AG10803 (cell line): ENCODE results near the gene ARPC3.
"Not testable (repeated sequence)": the region's sequence is repeated elsewhere in the genome, so short reads cannot be mapped to it uniquely, and the experiment has no call there.

Experiments used
- DNase-seq: peaks from one replicate; pipeline ENCODE4 v3.0.0; 2010; ENCODE audit warnings: low read depth
- H3K4me3 ChIP-seq: 2 replicates; pipeline ENCODE4 v1.5.1; 2011; ENCODE audit warnings: mild to moderate bottlenecking, low read length, control low read depth
- TF ChIP-seq, protein P1 (sequence below): conservative IDR thresholded peaks from 2 replicates; pipeline ENCODE4 v1.5.1; 2011; ENCODE audit warnings: mild to moderate bottlenecking, low read length, control low read depth, inconsistent platforms

ARPC3 gene

DNA sequence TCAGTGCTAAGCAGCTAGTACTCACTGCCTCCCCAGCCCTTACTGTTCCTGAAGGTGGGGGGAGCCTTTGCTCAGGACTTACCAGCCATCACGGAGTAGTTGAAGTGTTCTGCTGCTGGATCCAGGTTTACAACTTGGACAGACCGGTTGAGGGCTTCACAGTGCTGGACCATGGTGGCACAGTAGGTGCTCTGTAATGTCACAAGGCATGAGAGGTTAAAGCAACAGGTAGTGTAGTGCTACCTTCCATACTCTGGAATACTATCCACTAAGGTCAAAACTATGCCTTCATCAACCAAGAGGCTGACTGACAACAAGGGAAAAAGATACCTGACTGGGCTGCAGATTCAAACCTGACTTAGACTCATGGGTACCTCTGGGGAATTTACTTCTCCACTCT is 14.9 kb upstream of the ARPC3 start:
- H3K4me3 ChIP-seq, result no peak overlapping the region
- TF ChIP-seq, protein P1, sequence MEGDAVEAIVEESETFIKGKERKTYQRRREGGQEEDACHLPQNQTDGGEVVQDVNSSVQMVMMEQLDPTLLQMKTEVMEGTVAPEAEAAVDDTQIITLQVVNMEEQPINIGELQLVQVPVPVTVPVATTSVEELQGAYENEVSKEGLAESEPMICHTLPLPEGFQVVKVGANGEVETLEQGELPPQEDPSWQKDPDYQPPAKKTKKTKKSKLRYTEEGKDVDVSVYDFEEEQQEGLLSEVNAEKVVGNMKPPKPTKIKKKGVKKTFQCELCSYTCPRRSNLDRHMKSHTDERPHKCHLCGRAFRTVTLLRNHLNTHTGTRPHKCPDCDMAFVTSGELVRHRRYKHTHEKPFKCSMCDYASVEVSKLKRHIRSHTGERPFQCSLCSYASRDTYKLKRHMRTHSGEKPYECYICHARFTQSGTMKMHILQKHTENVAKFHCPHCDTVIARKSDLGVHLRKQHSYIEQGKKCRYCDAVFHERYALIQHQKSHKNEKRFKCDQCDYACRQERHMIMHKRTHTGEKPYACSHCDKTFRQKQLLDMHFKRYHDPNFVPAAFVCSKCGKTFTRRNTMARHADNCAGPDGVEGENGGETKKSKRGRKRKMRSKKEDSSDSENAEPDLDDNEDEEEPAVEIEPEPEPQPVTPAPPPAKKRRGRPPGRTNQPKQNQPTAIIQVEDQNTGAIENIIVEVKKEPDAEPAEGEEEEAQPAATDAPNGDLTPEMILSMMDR, result no peak
- DNase-seq, result no peak

- H3K4me3 ChIP-seq, DNase-seq: not testable (repeated sequence)
Measured at GRCh38 chr12:110461189-110461588, 11.1 kb upstream of the ARPC3 start.

DNA sequence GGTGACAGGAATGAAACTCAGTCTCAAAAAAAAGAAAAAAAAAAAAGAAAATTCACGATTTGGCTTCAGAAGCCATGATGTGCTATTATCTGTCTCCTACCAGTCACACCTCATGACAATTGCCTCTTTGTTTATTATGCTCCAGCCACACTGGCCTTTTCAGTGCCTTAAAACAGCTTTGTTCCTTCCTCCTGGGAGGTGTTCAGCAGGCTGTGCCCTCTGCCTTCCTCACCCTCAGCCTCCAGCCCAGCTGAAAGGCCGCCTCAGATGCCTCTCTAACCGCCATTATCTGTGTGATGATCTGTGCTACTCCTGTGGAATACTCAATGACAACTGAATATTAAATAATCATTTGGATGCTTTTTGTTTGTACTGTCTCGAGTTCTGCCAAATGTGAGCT is 8.6 kb upstream of the ARPC3 start:
- no peak for DNase-seq
- TF ChIP-seq, protein P1, result no peak
- H3K4me3 ChIP-seq, result no peak overlapping the region

DNA sequence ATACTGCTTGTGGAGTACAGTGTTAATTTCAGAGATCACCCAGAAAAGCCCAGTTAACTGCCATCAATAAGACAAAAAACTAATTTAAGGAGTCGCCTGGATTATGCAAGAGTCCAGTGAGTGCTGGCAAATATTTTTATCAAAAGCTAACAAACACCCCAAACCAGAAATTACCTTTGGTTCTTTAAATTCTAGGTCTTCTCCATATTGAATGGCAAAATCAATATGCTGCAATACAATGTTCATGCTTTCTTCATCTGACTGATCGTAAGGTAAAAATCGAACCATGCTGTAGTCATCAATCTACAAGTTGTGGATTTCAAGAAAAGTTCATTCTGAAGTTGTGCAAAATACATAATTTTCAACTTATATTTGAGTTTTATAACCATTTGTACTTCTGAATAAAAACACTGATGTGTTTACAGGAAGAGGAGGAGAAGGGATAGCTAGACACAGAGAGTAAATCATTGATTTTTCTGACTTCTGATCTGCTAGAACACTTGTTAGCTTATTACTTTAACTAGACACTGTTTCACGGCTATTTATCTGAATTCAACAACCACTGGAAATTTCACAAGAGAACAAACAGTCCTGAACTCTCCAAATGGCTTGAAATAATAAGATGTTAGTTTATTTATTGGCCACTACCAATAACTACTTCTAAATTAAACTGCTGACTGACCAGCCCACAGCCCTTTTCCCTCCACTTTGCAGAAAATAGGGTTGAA is 3.6 kb upstream of the ARPC3 start:
- TF ChIP-seq, protein P1, result no peak
- H3K4me3 ChIP-seq, result no peak overlapping the region
- DNase-seq, result no peak

DNA sequence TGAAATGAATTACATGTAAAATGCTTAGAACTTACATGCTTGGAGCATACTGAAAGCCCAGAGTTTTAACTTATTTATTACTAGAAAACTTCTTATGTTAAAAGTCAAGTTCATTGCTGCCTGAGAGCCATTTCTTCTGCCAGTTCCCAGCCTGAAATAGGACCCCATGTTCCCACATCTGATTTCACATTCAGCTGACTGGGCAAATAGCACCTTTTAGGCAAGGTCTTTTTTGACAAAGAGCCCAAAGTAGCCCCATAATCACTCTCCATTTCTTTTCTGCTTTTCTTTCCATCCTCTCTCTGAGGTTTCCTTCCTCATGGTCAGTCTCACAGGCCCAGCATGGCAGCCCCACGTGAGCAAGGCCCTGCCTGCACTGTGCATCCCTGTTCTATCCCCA is 1.1 kb upstream of the ARPC3 start:
- no peak for DNase-seq
- TF ChIP-seq, protein P1, result no peak
- H3K4me3 ChIP-seq, result no peak overlapping the region

DNA sequence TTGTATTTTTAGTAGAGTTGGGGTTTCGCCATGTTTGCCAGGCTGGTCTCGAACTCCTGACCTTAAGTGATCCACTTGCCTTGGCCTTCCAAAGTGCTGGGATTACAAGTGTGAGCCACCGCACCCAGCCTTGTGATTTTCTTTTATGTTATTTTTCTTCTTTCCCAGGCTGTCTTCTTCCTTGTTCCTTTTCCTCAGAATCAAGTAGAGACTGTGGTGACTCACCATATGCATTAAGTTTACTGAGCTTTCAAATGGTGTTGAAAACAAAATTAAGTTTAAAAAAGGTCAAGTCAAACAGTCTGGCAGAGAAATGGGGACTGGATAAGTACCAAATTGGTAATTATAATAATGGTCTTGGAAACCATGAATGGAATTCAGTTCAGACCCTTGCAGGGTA is 5.7 kb downstream of the ARPC3 start:
- TF ChIP-seq, protein P1, result no peak
- no peak for DNase-seq
- H3K4me3 ChIP-seq, result no peak overlapping the region

- no peak overlapping the region for H3K4me3 ChIP-seq
- TF ChIP-seq, protein P1, result no peak
- no peak for DNase-seq
Measured at GRCh38 chr12:110436231-110436630, 13.9 kb downstream of the ARPC3 start.
